Stomach (tissue), 9 donors: ENCODE results near the gene CAPN15. TPM values are rescaled to one million over a fixed set of nuclear protein-coding genes. Genes with fewer than 3 reads are reported as not detected.

Experiments
- DNase-seq, 2 donors: peaks; one replicate each; pipeline versions ENCODE4 v3.0.0 to v3.0.0-alpha.2; 2013 to 2019
- H3K27ac ChIP-seq, 5 donors: fragments of 200-600 bp in 4 of 5; sonication (generic) in 4 of 5; one replicate each; pipeline ENCODE4 v1.5.1; 2013 to 2019; ENCODE audit warnings: mild to moderate bottlenecking in 1 of 5, moderate library complexity in 1 of 5
- H3K27me3 ChIP-seq, 3 donors: fragments of 200-600 bp; sonication (generic); one replicate each; pipeline ENCODE4 v1.5.1; 2017 to 2019; ENCODE audit warnings: mixed run types in 1 of 3
- H3K36me3 ChIP-seq, 4 donors: fragments of 200-600 bp; sonication (generic); 1 replicate in 3 of 4; 2 replicates in 1 of 4; pipeline ENCODE4 v1.5.1; 2016 to 2019
- H3K4me1 ChIP-seq, 4 donors: fragments of 200-600 bp; sonication (generic); one replicate each; pipeline ENCODE4 v1.5.1; 2016 to 2019
- H3K4me3 ChIP-seq, 4 donors: fragments of 200-600 bp; sonication (generic) in 3 of 4; one replicate each; pipeline ENCODE4 v1.5.1; 2016 to 2019; ENCODE audit warnings: mild to moderate bottlenecking in 1 of 4
- H3K9me3 ChIP-seq, 4 donors: fragments of 200-600 bp; sonication (generic); one replicate each; pipeline ENCODE4 v1.5.1; 2016 to 2019
- CTCF ChIP-seq, 7 experiments: fragments of 450-650 bp in 4 of 7; fragments of 200-600 bp in 3 of 7; sonication (generic) in 3 of 7; IDR thresholded peaks; one replicate each; pipeline ENCODE4 v1.5.1; 2016 to 2019; ENCODE audit warnings: antibody characterized with exemption in 7 of 7, control low read depth in 2 of 7, mild to moderate bottlenecking in 1 of 7
- EP300 ChIP-seq: sonication (generic); formaldehyde crosslinking; IDR thresholded peaks from one replicate; pipeline ENCODE4 v1.6.1; 2017; ENCODE audit warnings: antibody characterized with exemption
- POLR2A ChIP-seq, 4 donors: fragments of 450-650 bp; IDR thresholded peaks; one replicate each; pipeline ENCODE4 v1.6.1; 2016; ENCODE audit warnings: antibody characterized with exemption in 4 of 4, control low read depth in 2 of 4, mild to moderate bottlenecking in 1 of 4, moderate library complexity in 1 of 4
- POLR2AphosphoS5 ChIP-seq, 3 donors: sonication (generic); formaldehyde crosslinking; IDR thresholded peaks; one replicate each; pipeline ENCODE4 v1.6.1; 2016; ENCODE audit warnings: antibody characterized with exemption in 3 of 3
- WGBS, 5 donors: extraction: QIAGEN DNeasy Blood & Tissue Kit in 3 of 5; methylation state at CpG; one replicate each; pipeline versions ENCODE4 v1.1.5 to v1.1.7; 2013 to 2018; 5-methylcytosine and 5-hydroxymethylcytosine counted together
- intact Hi-C: fragments of 100-400 bp; cut with DNase I; formaldehyde crosslinking; loops from one replicate; pipeline ENCODE4 v1.15.1; 2023; ENCODE audit warnings: low total_unique reads
- polyA plus RNA-seq, 3 donors: library from polyadenylated mRNA; stranded (reverse); fragments of 200-250 nt; gene quantifications; one replicate each; pipeline ENCODE4 v1.2.3, GENCODE V29; 2013
- total RNA-seq, 5 donors: library from RNA; depleted of rRNA; stranded (reverse); fragments of >200 nt; gene quantifications; one replicate each; pipeline versions ENCODE4 v1.1.0 to v1.2.3, GENCODE V29; 2014 to 2016
- donor health status: healthy with polysubstance abuse.
- donor health status: Bipolar disorder and iron deficiency.
- donor health status: healthy.

CAPN15 gene
- total and polyA plus RNA-seq, 8 donors: 25.2 to 235 (median 35.0) TPM

- Histone ChIP-seq H3K4me3 (no peak overlapping the region), H3K9me3 (no peaks in the 10 kb centered on the region), H3K4me1 (peaks cover 29 to 51% (median 44%) of the 10 kb centered on the region in 4 donors), H3K27me3 (no peaks in the 10 kb centered on the region), H3K27ac (peak overlapping the region; percentile 66 to 86 (median 74)), H3K36me3 (peaks cover 16 to 72% (median 48%) of the 10 kb centered on the region in 4 donors)
- DNase-seq: peak; percentile 81 to 94
- TF ChIP-seq EP300: no peak
- no peak for TF ChIP-seq POLR2AphosphoS5 (IDR thresholded peaks at IDR 0.05)
- TF ChIP-seq CTCF (IDR thresholded peaks at IDR 0.05): no peak
- no peak for TF ChIP-seq POLR2A (IDR thresholded peaks at IDR 0.05)
- WGBS, 5 donors: 55 to 93% (median 63%) methylated on average over 6 to 39 of the region's 39 CpGs
- intact Hi-C loops: no loop called here
Observed at GRCh38 chr16:535446-536405, 8.2 kb downstream of the CAPN15 start.

- Histone ChIP-seq H3K4me1 (peaks cover 29 to 41% (median 38%) of the 10 kb centered on the region in 4 donors), H3K4me3 (no peak overlapping the region), H3K27me3 (no peaks in the 10 kb centered on the region), H3K27ac (no peak overlapping the region), H3K9me3 (no peaks in the 10 kb centered on the region), H3K36me3 (peaks cover 16 to 78% (median 56%) of the 10 kb centered on the region in 4 donors)
- no peak for DNase-seq
- TF ChIP-seq POLR2A (IDR thresholded peaks at IDR 0.05) (no peak), CTCF (IDR thresholded peaks at IDR 0.05) (no peak), POLR2AphosphoS5 (IDR thresholded peaks at IDR 0.05) (no peak), EP300 (no peak)
- 87 to 95% (median 90%) methylated on average over 7 to 17 of the region's 17 CpGs for WGBS, 5 donors
- intact Hi-C loops: no loop called here
Observed at GRCh38 chr16:536746-537145, 9.2 kb downstream of the CAPN15 start.

GRCh38 chr16:537415-538335 is 10.2 kb downstream of the CAPN15 start:
- Histone ChIP-seq H3K27me3 (no peaks in the 10 kb centered on the region), H3K9me3 (no peaks in the 10 kb centered on the region), H3K27ac (no peak overlapping the region), H3K36me3 (peaks cover 16 to 85% (median 58%) of the 10 kb centered on the region in 4 donors), H3K4me1 (peaks cover 29 to 43% (median 36%) of the 10 kb centered on the region in 4 donors), H3K4me3 (no peak overlapping the region)
- no peak for TF ChIP-seq POLR2AphosphoS5 (IDR thresholded peaks at IDR 0.05)
- no peak for TF ChIP-seq POLR2A (IDR thresholded peaks at IDR 0.05)
- no peak for TF ChIP-seq EP300
- no peak for TF ChIP-seq CTCF (IDR thresholded peaks at IDR 0.05)
- WGBS, 5 donors: 93 to 98% (median 94%) methylated on average over 38 to 60 of the region's 60 CpGs
- DNase-seq: no peak
- intact Hi-C loops: no loop called here
